Ectodermal cell (in vitro differentiated cells): ENCODE results near the gene HTRA1.

ENCODE experiments used
- H3K27ac ChIP-seq: 2 replicates; pipeline ENCODE4 v1.7.0; 2013; ENCODE audit warnings: mild to moderate bottlenecking, low read depth, low read length; ENCODE audit not compliant: insufficient read depth, poor library complexity, severe bottlenecking
- H3K27me3 ChIP-seq: 2 replicates; pipeline ENCODE4 v1.7.0; 2013; ENCODE audit warnings: mild to moderate bottlenecking, low read length; ENCODE audit not compliant: insufficient read depth, control insufficient read depth, poor library complexity, severe bottlenecking
- H3K36me3 ChIP-seq: one replicate; pipeline ENCODE4 v1.7.0; 2013; ENCODE audit warnings: low read length; ENCODE audit not compliant: control insufficient read depth, insufficient read depth
- H3K4me1 ChIP-seq: one replicate; pipeline ENCODE4 v1.7.0; 2013; ENCODE audit warnings: low read length; ENCODE audit not compliant: control insufficient read depth, insufficient read depth
- H3K4me3 ChIP-seq: 2 replicates; pipeline ENCODE4 v1.7.0; 2013; ENCODE audit warnings: low read depth, low read length, control low read depth; ENCODE audit not compliant: insufficient read depth
- H3K9me3 ChIP-seq: 2 replicates; pipeline ENCODE4 v1.7.0; 2013; ENCODE audit warnings: mild to moderate bottlenecking, low read length, moderate library complexity; ENCODE audit not compliant: control insufficient read depth
- WGBS, 2 experiments: methylation state at CpG; one replicate each; pipeline ENCODE4 v1.1.7; 2013; ENCODE audit warnings: missing lambda C conversion rate in 2 of 2; 5-methylcytosine and 5-hydroxymethylcytosine counted together

The HTRA1 gene

DNA sequence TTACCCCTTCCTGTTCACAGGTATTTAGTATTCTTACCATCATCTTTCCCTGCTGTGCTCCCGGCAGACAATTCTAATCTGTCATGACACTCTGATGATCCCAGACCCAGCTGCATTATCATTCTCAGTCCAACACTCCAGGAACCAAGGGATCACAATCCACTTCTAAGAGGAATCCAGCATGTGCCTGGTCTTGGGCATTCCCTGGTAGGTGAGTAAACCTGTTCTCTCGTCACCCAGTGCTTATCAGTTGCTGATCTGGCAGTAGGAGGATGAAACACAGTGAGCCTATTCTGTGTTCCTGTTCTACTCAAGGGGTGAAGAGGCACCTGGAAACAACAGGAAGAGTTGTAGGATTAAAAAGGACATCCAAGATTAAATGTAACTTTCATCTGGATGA is 97.9 kb downstream of the HTRA1 start:
- WGBS, 2 experiments = 90 to 92% methylated on average over 2 of the region's 2 CpGs

GRCh38 chr10:122560279-122560804 is 99.0 kb downstream of the HTRA1 start, which contains the start of gene DMBT1:
DMBT1 (plus strand) TSS chr10:122560754; CDS start chr10:122560771, 17 bp downstream.
- no peaks in the 10 kb centered on the region for H3K27me3 ChIP-seq
- no peaks in the 10 kb centered on the region for H3K4me1 ChIP-seq
- WGBS, 2 experiments = 90 to 93% methylated on average over 4 of the region's 4 CpGs
- no peak within 1 kb of the TSS for H3K4me3 ChIP-seq
- no peaks in the 10 kb centered on the region for H3K9me3 ChIP-seq
- H3K36me3 ChIP-seq = no peaks in the 10 kb centered on the region
- no peak within 1 kb of the TSS for H3K27ac ChIP-seq

More for the DNA sequence above, 97.9 kb downstream of the HTRA1 start:
- H3K27me3 ChIP-seq = no peaks in the 10 kb centered on the region
- H3K4me3 ChIP-seq = no peak overlapping the region
- no peaks in the 10 kb centered on the region for H3K4me1 ChIP-seq
- H3K27ac ChIP-seq = no peak overlapping the region
- H3K36me3 ChIP-seq = no peaks in the 10 kb centered on the region
- H3K9me3 ChIP-seq = no peaks in the 10 kb centered on the region

DNA sequence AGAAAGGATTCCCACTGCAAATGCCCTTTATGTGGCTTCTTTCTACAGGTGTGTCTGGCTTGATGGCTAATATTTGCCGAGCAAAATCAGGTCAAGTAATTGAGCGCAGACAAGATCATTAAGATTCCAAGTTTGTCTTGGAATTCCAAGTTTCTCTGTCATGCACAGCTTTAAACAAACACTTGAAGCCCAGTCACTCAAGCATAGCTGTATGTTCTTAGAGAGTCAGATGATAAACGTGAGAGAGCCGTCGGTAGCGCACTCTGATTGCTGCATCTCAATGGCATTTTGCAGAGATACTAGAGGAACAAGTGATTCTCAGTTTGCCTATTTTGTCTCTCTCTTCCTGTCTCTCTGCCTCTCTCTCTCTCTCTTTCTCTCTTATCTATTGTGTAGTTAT is 99.9 kb downstream of the HTRA1 start:
- no peaks in the 10 kb centered on the region for H3K36me3 ChIP-seq
- no peak overlapping the region for H3K4me3 ChIP-seq
- no peaks in the 10 kb centered on the region for H3K27me3 ChIP-seq
- no peaks in the 10 kb centered on the region for H3K9me3 ChIP-seq
- WGBS, 2 experiments = 78 to 81% methylated on average over 6 of the region's 6 CpGs
- H3K4me1 ChIP-seq = no peaks in the 10 kb centered on the region
- no peak overlapping the region for H3K27ac ChIP-seq

GRCh38 chr10:122561792-122562191 is 100.4 kb downstream of the HTRA1 start:
- no peaks in the 10 kb centered on the region for H3K9me3 ChIP-seq
- H3K27me3 ChIP-seq = no peaks in the 10 kb centered on the region
- no peak overlapping the region for H3K27ac ChIP-seq
- no peaks in the 10 kb centered on the region for H3K4me1 ChIP-seq
- H3K36me3 ChIP-seq = no peaks in the 10 kb centered on the region
- H3K4me3 ChIP-seq = no peak overlapping the region
